NCI-H446 (cell line): Measurements from ENCODE around the gene DNASE2B.
"Not testable (repeated sequence)": the region's sequence is repeated elsewhere in the genome, so short reads cannot be mapped to it uniquely, and the experiment has no call there.

Experiments used
- DNase-seq, 2 experiments: peaks; one replicate each; lab custom pipeline; 2025; lab: John Stamatoyannopoulos, UW

DNASE2B gene

DNA sequence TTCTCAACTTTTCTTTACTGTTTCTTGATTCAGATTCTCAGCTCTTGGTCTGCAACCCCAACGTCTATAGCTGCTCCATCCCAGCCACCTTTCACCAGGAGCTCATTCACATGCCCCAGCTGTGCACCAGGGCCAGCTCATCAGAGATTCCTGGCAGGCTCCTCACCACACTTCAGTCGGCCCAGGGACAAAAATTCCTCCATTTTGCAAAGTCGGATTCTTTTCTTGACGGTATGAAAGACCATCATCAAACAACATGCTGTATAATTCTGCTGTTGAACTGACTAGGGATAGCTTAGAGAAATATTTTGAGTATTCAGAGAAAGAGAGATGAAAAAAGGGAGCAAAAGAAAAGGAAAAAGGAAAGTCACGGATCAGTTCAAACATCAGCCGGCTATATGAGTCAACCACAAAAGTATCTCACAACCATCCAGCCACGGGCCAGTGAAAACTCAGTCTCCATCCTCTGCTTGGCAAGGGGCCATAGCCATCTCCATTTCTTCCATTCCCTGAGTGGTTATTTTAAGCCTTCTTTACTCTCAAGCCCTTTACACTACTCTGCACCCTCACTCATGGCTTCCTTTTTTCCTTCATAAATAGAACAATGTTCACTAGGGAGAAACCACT, 14.1 kb downstream of the DNASE2B start:
- DNase-seq, result no peak

- no peak for DNase-seq
Measured at GRCh38 chr1:84415396-84415795, 17.1 kb downstream of the DNASE2B start.

DNA sequence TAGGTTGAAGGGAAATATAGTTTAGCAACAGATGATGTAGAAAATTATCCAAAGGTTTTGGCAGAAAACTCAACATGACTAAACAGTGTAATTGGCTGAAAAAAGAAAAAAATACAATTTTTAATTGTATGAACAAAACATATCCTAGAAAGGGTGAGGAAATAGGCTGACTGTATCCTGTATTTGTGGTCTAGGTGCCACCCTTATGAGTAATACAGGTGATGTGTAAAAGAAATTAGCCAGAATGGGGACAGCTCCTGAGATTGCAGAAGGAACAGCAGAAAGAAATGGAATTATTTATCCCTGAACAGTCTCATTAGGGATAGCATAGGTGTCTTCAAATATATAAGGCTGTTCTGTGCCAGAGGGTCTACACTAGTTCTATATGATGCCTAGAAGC, 24.6 kb downstream of the DNASE2B start:
- DNase-seq, result no peak

DNA sequence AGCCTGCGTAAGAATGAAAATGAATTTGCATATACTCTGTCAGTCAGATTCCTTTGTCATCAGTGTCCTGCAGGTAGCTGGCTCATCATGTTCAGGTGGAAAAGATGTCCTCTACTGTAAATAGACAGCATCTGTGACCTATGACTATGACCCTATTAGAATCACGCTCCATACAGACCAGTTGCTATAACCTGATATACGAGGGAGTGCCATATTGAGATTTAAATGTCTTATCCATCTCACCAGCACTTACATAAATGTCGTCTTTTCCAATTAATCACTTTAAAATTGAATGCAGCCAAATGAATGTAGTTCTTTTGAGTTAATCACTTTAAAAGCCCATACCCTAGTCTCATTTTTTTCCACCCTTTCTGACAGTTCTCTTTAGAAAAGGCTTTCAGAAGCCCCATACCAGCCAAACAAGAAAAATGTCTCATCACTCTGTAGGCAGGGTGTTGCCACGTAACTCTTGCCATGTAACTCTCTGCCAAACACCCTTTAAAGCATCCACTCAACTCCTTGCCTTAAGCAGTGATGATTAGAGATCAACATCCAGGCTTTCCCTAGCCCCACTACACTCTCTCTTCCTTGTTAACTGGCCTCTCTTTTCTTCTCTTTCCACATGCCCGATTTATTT, 26.3 kb downstream of the DNASE2B start:
- DNase-seq, result no peak

DNA sequence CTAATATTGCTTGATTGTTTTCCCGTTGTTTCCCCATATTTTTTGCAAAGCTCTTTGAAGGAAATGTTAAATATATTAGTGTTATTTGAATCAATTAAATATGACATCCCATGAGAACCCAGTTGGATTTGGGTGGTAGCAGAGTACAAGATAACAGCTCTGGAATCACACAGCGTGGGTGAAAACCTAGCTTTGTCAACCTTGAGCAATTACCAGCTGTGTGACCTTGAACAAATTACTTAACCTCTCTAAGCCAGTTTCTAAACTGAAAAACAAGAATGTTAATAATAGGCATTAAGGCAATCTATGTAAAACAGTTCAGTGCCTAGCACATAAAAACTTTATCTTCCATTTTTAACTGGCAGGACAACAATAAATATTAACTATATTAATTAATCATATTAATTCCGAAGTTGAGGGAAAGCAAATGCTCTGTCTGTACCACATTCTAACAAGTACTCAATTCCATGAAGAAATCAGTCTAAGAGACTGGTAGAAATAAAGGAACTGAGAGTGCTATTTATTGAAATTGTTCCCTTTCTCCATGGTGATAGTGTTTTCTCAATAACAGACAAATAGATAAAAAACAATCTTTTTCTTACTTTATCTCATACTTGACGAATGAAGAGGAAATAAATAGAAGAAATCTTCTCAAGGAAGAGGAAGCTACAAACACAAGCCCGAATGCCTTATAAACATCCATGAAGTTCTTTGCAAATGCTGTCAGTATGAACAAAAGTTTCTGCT, 27.0 kb downstream of the DNASE2B start:
- no peak for DNase-seq

DNA sequence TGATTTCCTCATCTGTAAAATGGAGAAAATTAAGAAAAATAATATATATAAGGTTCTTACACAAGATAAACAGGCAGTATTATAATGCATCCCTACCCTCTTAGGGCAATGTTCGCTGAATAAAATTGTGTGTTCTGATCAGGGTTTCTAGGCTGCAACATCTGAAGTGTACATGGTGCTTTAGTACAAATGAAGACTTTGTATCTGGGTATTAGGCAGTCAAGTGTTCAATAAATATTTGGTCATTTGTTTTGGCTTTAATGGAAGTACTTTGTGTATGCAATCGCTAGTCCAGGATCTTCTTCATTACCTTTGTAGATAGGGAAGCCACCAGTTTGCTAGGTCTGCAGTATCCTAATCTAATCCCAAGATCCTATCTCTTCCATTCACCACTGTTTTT, 28.1 kb downstream of the DNASE2B start:
- DNase-seq, result no peak

GRCh38 chr1:84427250-84428188, 29.2 kb downstream of the DNASE2B start:
- no peak for DNase-seq

DNA sequence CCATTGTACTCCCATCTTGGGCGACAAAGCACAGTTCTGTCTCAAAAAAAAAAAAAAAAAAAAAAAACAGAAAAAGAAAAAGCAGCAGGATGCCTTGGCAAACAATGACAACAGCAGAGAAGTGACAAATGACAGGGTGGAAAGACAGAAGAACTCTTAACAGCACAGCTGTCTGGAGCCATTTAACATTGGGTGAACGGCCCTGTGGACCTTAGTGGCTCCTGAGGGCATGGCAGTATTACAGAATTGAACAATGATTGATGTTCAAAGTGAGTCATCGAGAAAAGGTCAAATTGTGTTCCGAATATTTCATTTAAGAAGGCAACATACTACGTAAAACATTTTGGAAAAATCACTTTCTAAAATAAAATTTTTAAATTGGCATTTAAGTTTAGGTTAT, 30.0 kb downstream of the DNASE2B start:
- DNase-seq, result no peak

GRCh38 chr1:84429231-84429630, 30.9 kb downstream of the DNASE2B start:
- no peak for DNase-seq

- no peak for DNase-seq
Measured at GRCh38 chr1:84430546-84430945, 32.3 kb downstream of the DNASE2B start.

DNA sequence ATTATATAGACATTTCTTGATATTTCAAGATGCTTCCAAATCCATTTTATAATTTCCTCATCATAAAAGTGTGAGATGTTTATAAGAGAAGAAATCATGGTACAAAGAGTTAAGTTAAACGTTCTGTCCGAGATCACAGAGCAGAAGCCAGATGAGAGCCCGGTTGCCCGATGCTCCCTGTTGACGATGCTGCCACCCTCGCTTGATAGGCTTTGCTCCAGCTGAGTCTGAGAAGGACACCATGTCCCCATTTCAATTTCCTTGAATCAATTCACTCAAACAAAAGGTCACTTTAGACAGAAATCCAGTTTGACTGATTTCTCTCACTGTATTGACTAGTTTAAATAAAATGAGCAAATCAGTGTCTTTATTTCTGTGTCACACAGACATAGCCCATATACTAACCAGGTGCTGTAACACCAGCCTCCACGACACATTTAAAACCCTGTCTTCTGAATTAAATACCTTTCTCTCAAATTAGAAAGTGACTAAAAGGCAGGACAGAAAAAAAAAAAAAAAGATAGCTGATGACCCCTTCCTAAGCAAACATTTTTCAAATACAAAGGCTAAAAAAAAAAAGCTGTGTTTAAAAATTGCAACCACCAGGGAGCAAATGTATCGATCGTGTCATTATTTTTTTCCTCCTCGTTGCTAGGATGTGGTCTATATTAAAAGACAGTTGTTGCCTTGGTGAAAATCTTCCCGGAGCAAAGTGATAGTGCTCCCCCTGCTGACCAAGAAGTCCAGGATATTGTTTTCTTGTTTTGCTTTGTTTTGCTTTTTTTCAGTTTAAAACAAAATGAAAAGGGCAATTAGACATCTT, 35.2 kb downstream of the DNASE2B start:
- peak; percentile 67 to 83 for DNase-seq

- DNase-seq, result no peak
Measured at GRCh38 chr1:84434081-84434769, 35.9 kb downstream of the DNASE2B start.

- no peak for DNase-seq
Measured at GRCh38 chr1:84434801-84435549, 36.7 kb downstream of the DNASE2B start.

DNA sequence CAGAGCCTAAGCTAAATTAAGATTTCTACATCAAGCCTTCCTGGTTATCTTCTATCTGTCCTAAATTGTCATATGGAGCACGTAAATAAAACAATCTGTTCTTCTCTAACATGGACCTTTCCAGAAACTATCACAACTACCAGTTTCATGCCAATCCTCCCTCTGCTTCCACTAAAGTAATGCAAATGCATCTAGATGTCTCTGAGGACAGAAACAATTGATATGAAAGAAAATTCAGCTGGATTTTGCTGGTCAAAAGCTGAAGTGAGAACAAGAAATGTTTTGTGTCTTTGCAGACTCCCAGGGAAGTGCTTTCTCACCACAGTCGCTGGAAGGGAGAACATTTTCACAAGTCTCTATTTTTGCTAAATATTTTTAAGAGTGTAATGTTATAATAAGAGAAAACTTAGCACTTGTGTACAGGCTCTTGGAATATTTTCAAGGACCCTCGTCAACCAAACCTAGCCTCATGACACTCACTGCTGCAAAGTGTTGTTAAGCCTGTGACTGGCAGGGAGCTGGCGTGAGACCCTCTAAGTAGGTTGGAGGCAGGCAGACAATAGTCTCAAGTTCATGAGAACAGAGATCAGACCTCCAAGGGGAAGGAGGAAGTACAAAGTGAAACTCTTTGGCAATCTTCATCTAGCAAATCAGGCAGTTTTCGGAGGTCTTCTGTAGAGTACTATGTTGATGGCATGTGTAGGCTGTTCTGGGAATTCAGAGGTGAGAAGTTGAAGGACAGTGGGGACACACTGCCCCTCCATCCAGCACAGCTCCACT, 38.8 kb downstream of the DNASE2B start:
- DNase-seq, result no peak

- DNase-seq, result peak; percentile 29 to 73
Measured at GRCh38 chr1:84442256-84442655, 44.0 kb downstream of the DNASE2B start.

DNA sequence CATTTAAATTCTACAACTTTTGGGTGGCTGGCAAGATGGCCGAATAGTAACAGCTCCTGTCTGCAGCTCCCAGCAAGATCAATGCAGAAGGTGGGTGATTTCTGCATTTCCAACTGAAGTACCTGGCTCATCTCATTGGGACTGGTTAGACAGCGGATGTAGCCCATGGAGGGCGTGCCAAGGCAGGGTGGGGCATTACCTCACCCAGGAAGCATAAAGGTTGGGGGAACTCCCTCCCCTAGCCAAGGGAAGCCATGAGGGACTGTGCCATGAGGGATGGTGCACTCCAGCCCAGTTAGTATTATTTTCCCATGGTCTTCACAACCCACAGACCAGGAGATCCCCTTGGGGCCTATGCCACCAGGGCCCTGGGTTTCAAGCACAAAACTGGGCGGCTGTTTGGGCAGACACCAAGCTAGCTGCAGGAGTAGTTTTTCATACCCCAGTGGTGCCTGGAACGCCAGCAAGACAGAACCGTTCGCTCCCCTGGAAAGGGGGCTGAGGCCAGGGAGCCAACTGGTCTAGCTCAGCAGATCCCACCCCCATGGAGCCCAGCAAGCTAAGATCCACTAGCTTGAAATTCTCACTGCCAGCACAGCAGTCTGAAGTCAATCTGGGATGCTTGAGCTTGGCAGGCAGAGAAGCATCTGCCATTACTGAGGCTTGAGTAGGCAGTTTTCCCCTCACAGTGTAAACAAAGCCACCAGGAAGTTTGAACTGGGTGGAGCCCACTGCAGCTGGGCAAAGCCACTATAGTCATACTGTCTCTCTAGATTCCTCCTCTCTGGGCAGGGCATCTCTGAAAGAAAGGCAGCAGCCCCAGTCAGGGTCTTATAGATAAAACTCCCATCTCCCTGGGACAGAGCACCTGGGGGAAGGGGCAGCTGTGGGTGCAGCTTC, 44.7 kb downstream of the DNASE2B start:
- DNase-seq, result peak in 1 of 2 experiments; percentile 27

GRCh38 chr1:84448704-84449103, 50.4 kb downstream of the DNASE2B start:
- DNase-seq, result not testable (repeated sequence)

GRCh38 chr1:84450910-84451309, 52.6 kb downstream of the DNASE2B start:
- DNase-seq, result no peak
